BJ (cell line): ENCODE measurements around the gene OR11H7. TPM values are rescaled to one million over a fixed set of nuclear protein-coding genes. Genes with fewer than 3 reads are reported as not detected.
"Not testable (repeated sequence)": the region's sequence is repeated elsewhere in the genome, so short reads cannot be mapped to it uniquely, and the experiment has no call there.

Experiments
- CTCF ChIA-PET: fragments of 350-600 bp; formaldehyde crosslinking; extraction: SDS; loops from one replicate; lab custom pipeline; 2021; ENCODE audit warnings: antibody characterized with exemption, inconsistent platforms; lab: Yijun Ruan, JAX
- POLR2A ChIA-PET: fragments of 300-600 bp; sonication (Branson Sonifier 250); formaldehyde crosslinking; extraction: SDS; loops from one replicate; lab custom pipeline; 2021; ENCODE audit warnings: antibody characterized with exemption; lab: Charles Lee
- DNase-seq: peaks from one replicate; pipeline ENCODE4 v3.0.0-alpha.2; 2011; ENCODE audit warnings: low read depth
- H3K27me3 ChIP-seq: 2 replicates; pipeline ENCODE4 v1.6.0; 2011; ENCODE audit warnings: low read length; ENCODE audit not compliant: control insufficient read depth, insufficient read depth
- H3K36me3 ChIP-seq: 2 replicates; pipeline ENCODE4 v1.5.1; 2011; ENCODE audit warnings: low read length; ENCODE audit not compliant: control insufficient read depth, insufficient read depth
- H3K4me3 ChIP-seq: 2 replicates; pipeline ENCODE4 v1.5.1; 2011; ENCODE audit warnings: low read depth, mild to moderate bottlenecking, control low read depth, low read length
- polyA plus RNA-seq: library from polyadenylated mRNA; depleted of rRNA; stranded (reverse); fragments of >200 nt; gene quantifications from 2 replicates; pipeline ENCODE4 v1.2.3, GENCODE V29; 2011
- TF ChIP-seq, protein P1 (sequence below): IDR thresholded peaks from 2 replicates; pipeline ENCODE4 v1.5.1; 2011; ENCODE audit warnings: low read depth, mild to moderate bottlenecking, control low read depth, inconsistent platforms, low read length, moderate library complexity; ENCODE audit not compliant: insufficient read depth

The OR11H7 gene
- polyA plus RNA-seq, 1 experiment = not detected

DNA sequence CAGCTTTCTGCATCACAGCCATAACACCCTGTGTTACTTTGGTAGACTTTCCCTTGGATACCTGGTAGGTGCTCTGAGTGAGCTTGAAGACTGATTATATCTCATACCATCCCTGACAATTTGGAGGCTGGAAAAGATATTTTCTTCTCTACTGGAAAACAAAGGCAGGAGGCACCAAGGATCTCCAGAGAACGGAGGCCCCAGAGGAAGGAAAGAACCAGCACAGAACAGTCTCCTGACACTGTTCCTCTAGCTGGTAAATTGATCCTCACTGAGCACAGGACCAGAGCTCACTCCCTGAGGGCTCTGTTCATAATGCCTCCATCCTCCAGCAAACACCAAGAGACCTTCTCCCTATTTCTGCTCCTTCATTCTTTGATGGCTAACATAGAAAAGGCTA is 38.2 kb upstream of the OR11H7 start, which contains the start of gene OR11G2:
Gene OR11G2, plus strand, starts transcription at position 301 of the 400 bp plus-strand sequence. CDS start 6,542 bp downstream, outside the sequence.
- TF ChIP-seq, protein P1, sequence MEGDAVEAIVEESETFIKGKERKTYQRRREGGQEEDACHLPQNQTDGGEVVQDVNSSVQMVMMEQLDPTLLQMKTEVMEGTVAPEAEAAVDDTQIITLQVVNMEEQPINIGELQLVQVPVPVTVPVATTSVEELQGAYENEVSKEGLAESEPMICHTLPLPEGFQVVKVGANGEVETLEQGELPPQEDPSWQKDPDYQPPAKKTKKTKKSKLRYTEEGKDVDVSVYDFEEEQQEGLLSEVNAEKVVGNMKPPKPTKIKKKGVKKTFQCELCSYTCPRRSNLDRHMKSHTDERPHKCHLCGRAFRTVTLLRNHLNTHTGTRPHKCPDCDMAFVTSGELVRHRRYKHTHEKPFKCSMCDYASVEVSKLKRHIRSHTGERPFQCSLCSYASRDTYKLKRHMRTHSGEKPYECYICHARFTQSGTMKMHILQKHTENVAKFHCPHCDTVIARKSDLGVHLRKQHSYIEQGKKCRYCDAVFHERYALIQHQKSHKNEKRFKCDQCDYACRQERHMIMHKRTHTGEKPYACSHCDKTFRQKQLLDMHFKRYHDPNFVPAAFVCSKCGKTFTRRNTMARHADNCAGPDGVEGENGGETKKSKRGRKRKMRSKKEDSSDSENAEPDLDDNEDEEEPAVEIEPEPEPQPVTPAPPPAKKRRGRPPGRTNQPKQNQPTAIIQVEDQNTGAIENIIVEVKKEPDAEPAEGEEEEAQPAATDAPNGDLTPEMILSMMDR = no peak
- H3K4me3 ChIP-seq = no peak within 1 kb of the TSS
- H3K36me3 ChIP-seq = no peaks in the 10 kb centered on the region
- H3K27me3 ChIP-seq = no peaks in the 10 kb centered on the region
- ChIA-PET CTCF (no interaction called here), POLR2A (no interaction called here)
- no peak for DNase-seq

DNA sequence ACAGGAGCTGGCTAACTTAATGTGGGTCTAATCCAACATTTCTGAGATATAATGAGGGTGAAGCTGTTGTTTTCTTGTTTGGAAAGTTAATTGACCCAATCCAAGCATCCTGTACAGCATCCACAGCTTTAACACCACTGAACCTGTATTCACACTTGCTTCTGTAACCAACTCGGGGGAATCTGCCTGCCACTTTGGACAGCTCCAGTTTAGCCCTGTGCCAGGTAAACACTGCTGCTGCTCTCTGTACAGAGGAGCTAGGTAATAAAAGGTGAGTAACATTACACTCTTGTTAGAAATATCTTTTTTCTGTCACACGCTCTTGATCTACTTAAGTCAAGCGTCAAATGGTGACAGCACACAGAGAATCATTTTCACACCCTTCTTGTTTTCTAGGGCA is 37.4 kb upstream of the OR11H7 start:
- H3K27me3 ChIP-seq = no peaks in the 10 kb centered on the region
- TF ChIP-seq, protein P1 = no peak
- DNase-seq = no peak
- H3K4me3 ChIP-seq = no peak overlapping the region
- H3K36me3 ChIP-seq = no peaks in the 10 kb centered on the region
- CTCF ChIA-PET = interaction anchor here (0.6 kb wide), 1 partner anchor 955 kb away, joined by 3 read pairs; no protein-coding TSS in a partner anchor
- POLR2A ChIA-PET = no interaction called here

DNA sequence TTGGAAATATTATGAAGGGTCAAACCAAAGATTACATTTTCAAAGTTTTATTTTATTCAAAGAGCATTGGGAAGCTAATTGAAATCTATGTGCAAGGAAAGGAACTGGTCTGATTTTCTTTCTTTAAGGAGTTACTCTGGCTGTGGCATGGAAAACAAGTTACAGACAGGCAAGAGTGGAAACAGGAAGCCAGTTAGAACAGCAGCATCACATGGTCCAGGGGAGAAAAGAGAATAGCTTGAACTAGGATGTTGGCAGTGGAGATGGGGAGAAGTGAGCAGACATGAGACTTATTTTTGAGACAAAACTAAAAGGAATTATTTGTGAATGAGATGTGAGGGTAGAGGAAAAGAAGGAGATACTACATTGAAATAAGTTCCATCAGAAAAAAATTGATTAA is 34.7 kb upstream of the OR11H7 start:
- H3K36me3 ChIP-seq = no peaks in the 10 kb centered on the region

DNA sequence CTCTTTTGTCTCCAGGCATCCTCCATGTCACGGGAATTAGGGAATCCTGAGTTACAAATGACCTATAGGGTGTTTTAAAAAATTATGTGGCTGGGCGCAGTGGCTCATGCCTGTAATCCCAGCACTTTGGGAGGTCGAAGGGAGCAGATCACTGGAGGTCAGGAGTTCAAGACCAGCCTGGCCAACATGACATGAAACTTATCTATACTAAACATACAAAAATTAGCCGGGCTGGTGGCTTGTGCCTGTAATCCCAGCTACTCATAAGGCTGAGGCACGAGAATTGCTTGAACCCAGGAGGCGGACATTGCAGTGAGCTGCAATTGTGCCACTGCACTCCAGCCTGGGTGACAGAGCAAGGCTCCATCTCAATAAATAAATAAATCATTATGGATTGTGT is 33.6 kb upstream of the OR11H7 start:
- POLR2A ChIA-PET, CTCF ChIA-PET, H3K4me3 ChIP-seq, DNase-seq, H3K36me3 ChIP-seq, H3K27me3 ChIP-seq: not testable (repeated sequence)

More for the DNA sequence above, 34.7 kb upstream of the OR11H7 start:
- ChIA-PET CTCF (no interaction called here), POLR2A (no interaction called here)
- no peaks in the 10 kb centered on the region for H3K27me3 ChIP-seq
- DNase-seq = no peak
- no peak overlapping the region for H3K4me3 ChIP-seq
- TF ChIP-seq, protein P1 = no peak

DNA sequence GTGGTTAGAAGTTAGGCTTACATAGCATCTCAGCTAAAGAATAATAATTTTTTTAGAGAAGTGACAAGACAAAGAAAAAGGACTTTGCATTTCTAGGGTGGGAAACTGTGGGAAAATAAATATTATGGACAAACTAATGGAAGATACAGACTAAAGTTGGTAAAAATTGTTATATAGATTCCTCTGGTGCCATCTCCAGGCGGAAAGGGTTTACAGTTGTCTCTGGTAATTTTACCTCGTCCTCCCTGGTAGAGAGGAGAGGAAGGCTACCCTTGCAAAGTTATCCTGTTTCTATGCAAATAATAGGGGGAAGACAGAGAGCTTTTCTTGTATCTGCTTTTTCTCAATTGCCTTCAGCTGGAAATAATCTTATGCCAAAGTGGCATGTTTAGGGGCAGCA is 32.9 kb upstream of the OR11H7 start:
- ChIA-PET POLR2A (no interaction called here), CTCF (no interaction called here)
- Histone ChIP-seq H3K27me3 (no peaks in the 10 kb centered on the region), H3K36me3 (no peaks in the 10 kb centered on the region), H3K4me3 (no peak overlapping the region)
- DNase-seq = no peak
- TF ChIP-seq, protein P1 = no peak

DNA sequence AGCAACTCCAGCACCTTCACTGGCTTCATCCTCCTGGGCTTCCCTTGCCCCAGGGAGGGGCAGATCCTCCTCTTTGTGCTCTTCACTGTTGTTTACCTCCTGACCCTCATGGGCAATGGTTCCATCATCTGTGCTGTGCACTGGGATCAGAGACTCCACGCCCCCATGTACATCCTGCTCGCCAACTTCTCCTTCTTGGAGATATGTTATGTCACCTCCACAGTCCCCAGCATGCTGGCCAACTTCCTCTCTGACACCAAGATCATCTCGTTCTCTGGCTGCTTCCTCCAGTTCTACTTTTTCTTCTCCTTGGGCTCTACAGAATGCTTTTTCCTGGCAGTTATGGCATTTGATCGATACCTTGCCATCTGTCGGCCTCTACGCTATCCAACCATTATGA is 31.3 kb upstream of the OR11H7 start:
- CTCF ChIA-PET = no interaction called here
- TF ChIP-seq, protein P1 = no peak
- Histone ChIP-seq H3K36me3 (no peaks in the 10 kb centered on the region), H3K27me3 (no peaks in the 10 kb centered on the region), H3K4me3 (no peak overlapping the region)
- POLR2A ChIA-PET = no interaction called here
- no peak for DNase-seq
